Umbilical cord (tissue), 2 donors: ENCODE results near the gene ZNF689. TPM values are rescaled to one million over a fixed set of nuclear protein-coding genes. Genes with fewer than 3 reads are reported as not detected.
"Not testable (repeated sequence)": the region's sequence is repeated elsewhere in the genome, so short reads cannot be mapped to it uniquely, and the experiment has no call there.

Experiments used
- DNase-seq: peaks from one replicate; pipeline ENCODE4 v3.0.0-alpha.2; 2015; ENCODE audit warnings: low spot score
- total RNA-seq: library from RNA; depleted of rRNA; stranded (reverse); fragments of >200 nt; gene quantifications from one replicate; pipeline ENCODE4 v1.2.3, GENCODE V29; 2014; ENCODE audit warnings: low replicate concordance; ENCODE audit not compliant: insufficient read depth

ZNF689 gene
- total RNA-seq, 1 donor from 2014 or later, result 8.2 TPM

GRCh38 chr16:30637139-30637538 is 26.9 kb upstream of the ZNF689 start:
- not testable (repeated sequence) for DNase-seq

GRCh38 chr16:30636599-30636998 is 26.4 kb upstream of the ZNF689 start:
- DNase-seq, result no peak

- no peak for DNase-seq
Measured at GRCh38 chr16:30633526-30633925, 23.3 kb upstream of the ZNF689 start.

GRCh38 chr16:30632454-30632853 is 22.3 kb upstream of the ZNF689 start:
- DNase-seq, result not testable (repeated sequence)

- peak; percentile 80 for DNase-seq
Measured at GRCh38 chr16:30628628-30629540, 18.7 kb upstream of the ZNF689 start.

- no peak for DNase-seq
Measured at GRCh38 chr16:30626236-30626635, 16.0 kb upstream of the ZNF689 start.

- no peak for DNase-seq
Measured at GRCh38 chr16:30623536-30624283, 13.5 kb upstream of the ZNF689 start.

GRCh38 chr16:30622455-30623032 is 12.4 kb upstream of the ZNF689 start:
- DNase-seq, result no peak

- DNase-seq, result no peak
Measured at GRCh38 chr16:30621765-30622164, 11.6 kb upstream of the ZNF689 start.

- DNase-seq, result no peak
Measured at GRCh38 chr16:30620169-30620568, 10.0 kb upstream of the ZNF689 start.

GRCh38 chr16:30619638-30620037 is 9.4 kb upstream of the ZNF689 start:
- no peak for DNase-seq

- no peak for DNase-seq
Measured at GRCh38 chr16:30619202-30619601, 9.0 kb upstream of the ZNF689 start.

GRCh38 chr16:30615358-30616091 is 5.3 kb upstream of the ZNF689 start:
- no peak for DNase-seq

GRCh38 chr16:30609002-30609925 is 925 bp downstream of the ZNF689 start:
- peak; percentile 42 for DNase-seq

- no peak for DNase-seq
Measured at GRCh38 chr16:30606004-30606403, 4.2 kb downstream of the ZNF689 start.

- DNase-seq, result peak; percentile 19
Measured at GRCh38 chr16:30605158-30605557, 5.0 kb downstream of the ZNF689 start.

GRCh38 chr16:30604316-30604947 is 5.8 kb downstream of the ZNF689 start:
- DNase-seq, result no peak

- no peak for DNase-seq
Measured at GRCh38 chr16:30603945-30604315, 6.3 kb downstream of the ZNF689 start.

- peak; percentile 20 for DNase-seq
Measured at GRCh38 chr16:30602616-30603277, 7.4 kb downstream of the ZNF689 start.

- DNase-seq, result no peak
Measured at GRCh38 chr16:30601966-30602365, 8.2 kb downstream of the ZNF689 start.
